OCI-LY1 (cell line): ENCODE results near the gene ZMPSTE24.

Experiments
- CTCF ChIP-seq: fragments of 200-600 bp; sonication (generic), shearing (Covaris generic); IDR thresholded peaks from 2 replicates; pipeline ENCODE4 v1.5.1; 2017; ENCODE audit warnings: mild to moderate bottlenecking, antibody characterized with exemption, low read length, moderate library complexity, mixed read lengths
- EZH2 ChIP-seq: fragments of 200-600 bp; sonication (generic), shearing (Covaris generic); IDR thresholded peaks from 2 replicates; pipeline ENCODE4 v1.8.0; 2017; ENCODE audit warnings: borderline replicate concordance, mixed run types, mild to moderate bottlenecking, antibody characterized with exemption, low read length, moderate library complexity, mixed read lengths

GRCh38 chr1:40302475-40302874 lies 44.4 kb downstream of the ZMPSTE24 start:
- TF ChIP-seq CTCF (no peak), EZH2 (no peak)
